Cardiac muscle cell (in vitro differentiated cells and primary cell): Measurements from ENCODE around the gene PRODH2. TPM values are rescaled to one million over a fixed set of nuclear protein-coding genes. Genes with fewer than 3 reads are reported as not detected.
A peak's percentile ranks its signal among the peaks of the same experiment; 100 is the strongest.

Experiments
- DNase-seq, 2 donors: peaks; one replicate each; pipeline versions ENCODE4 v3.0.0 to v3.0.0-alpha.2; 2010 to 2017; ENCODE audit warnings: low read depth in 1 of 2, low spot score in 1 of 2
- H3K27ac ChIP-seq: fragments of 200-600 bp; sonication (generic); 2 replicates; pipeline ENCODE4 v1.5.1; 2016
- H3K27me3 ChIP-seq: fragments of 200-600 bp; sonication (generic); 2 replicates; pipeline ENCODE4 v1.6.0; 2016; ENCODE audit warnings: control low read depth
- H3K36me3 ChIP-seq: fragments of 200-600 bp; sonication (generic); 2 replicates; pipeline ENCODE4 v1.5.1; 2016; ENCODE audit warnings: control low read depth
- H3K4me1 ChIP-seq: fragments of 200-600 bp; sonication (generic); 2 replicates; pipeline ENCODE4 v1.8.1; 2017; ENCODE audit warnings: low read depth, mild to moderate bottlenecking, mixed run types
- H3K4me3 ChIP-seq: fragments of 200-600 bp; sonication (generic); 2 replicates; pipeline ENCODE4 v1.5.1; 2016; ENCODE audit warnings: mild to moderate bottlenecking
- H3K9me3 ChIP-seq: fragments of 200-600 bp; sonication (generic); 2 replicates; pipeline ENCODE4 v1.5.1; 2017; ENCODE audit warnings: low read depth, mild to moderate bottlenecking, control low read depth
- CTCF ChIP-seq: IDR thresholded peaks from 2 replicates; pipeline ENCODE4 v1.5.1; 2012; ENCODE audit warnings: low read depth, mild to moderate bottlenecking, low read length
- polyA plus RNA-seq: library from polyadenylated mRNA; unstranded; fragments of >200 nt; fragmentation: Nextera tagmentation; extraction: Ambion mirVana; gene quantifications from 2 replicates; pipeline ENCODE4 v1.2.1, GENCODE V29; 2016
- total RNA-seq: library from RNA; depleted of rRNA; stranded (reverse); fragments of >200 nt; gene quantifications from 2 replicates; pipeline ENCODE4 v1.2.3, GENCODE V29; 2016

Gene PRODH2
- total and polyA plus RNA-seq, 2 experiments from 2014 or later, result 0.09 TPM; not detected in 1

- no peak for TF ChIP-seq CTCF
- no peak overlapping the region for H3K4me3 ChIP-seq
- H3K27ac ChIP-seq, result peak overlapping the region; percentile 15
- DNase-seq, result peak in 1 of 2 donors; percentile 82
- H3K36me3 ChIP-seq, result no peaks in the 10 kb centered on the region
- H3K9me3 ChIP-seq, result no peaks in the 10 kb centered on the region
- H3K27me3 ChIP-seq, result no peaks in the 10 kb centered on the region
- H3K4me1 ChIP-seq, result peaks cover 5% of the 10 kb centered on the region
Observed at GRCh38 chr19:35767288-35768081, 45.2 kb downstream of the PRODH2 start.

- Histone ChIP-seq H3K9me3 (no peaks in the 10 kb centered on the region), H3K27me3 (no peaks in the 10 kb centered on the region), H3K27ac (no peak overlapping the region), H3K4me3 (no peak overlapping the region), H3K4me1 (peaks cover 5% of the 10 kb centered on the region), H3K36me3 (no peaks in the 10 kb centered on the region)
- TF ChIP-seq CTCF, result no peak
- DNase-seq, result no peak
Observed at GRCh38 chr19:35766571-35767104, 46.0 kb downstream of the PRODH2 start.

GRCh38 chr19:35764432-35765315, 48.0 kb downstream of the PRODH2 start:
- Histone ChIP-seq H3K4me3 (no peak overlapping the region), H3K4me1 (peaks cover 5% of the 10 kb centered on the region), H3K27me3 (no peaks in the 10 kb centered on the region), H3K36me3 (no peaks in the 10 kb centered on the region), H3K27ac (no peak overlapping the region), H3K9me3 (no peaks in the 10 kb centered on the region)
- DNase-seq, result no peak
- no peak for TF ChIP-seq CTCF

- Histone ChIP-seq H3K9me3 (no peaks in the 10 kb centered on the region), H3K27me3 (no peaks in the 10 kb centered on the region), H3K4me3 (no peak overlapping the region), H3K36me3 (no peaks in the 10 kb centered on the region), H3K27ac (no peak overlapping the region), H3K4me1 (peaks cover 16% of the 10 kb centered on the region)
- no peak for DNase-seq
- TF ChIP-seq CTCF, result no peak
Observed at GRCh38 chr19:35760711-35761349, 51.8 kb downstream of the PRODH2 start.

GRCh38 chr19:35759697-35760096, 52.9 kb downstream of the PRODH2 start:
- H3K4me3 ChIP-seq, result no peak overlapping the region
- no peak overlapping the region for H3K27ac ChIP-seq
- no peak for TF ChIP-seq CTCF
- H3K4me1 ChIP-seq, result peaks cover 18% of the 10 kb centered on the region
- no peak for DNase-seq
- no peaks in the 10 kb centered on the region for H3K9me3 ChIP-seq
- no peaks in the 10 kb centered on the region for H3K36me3 ChIP-seq
- H3K27me3 ChIP-seq, result no peaks in the 10 kb centered on the region
